Gastroesophageal sphincter (tissue), 4 donors: Measurements from ENCODE around the gene GIMAP7. TPM values are rescaled to one million over a fixed set of nuclear protein-coding genes. Genes with fewer than 3 reads are reported as not detected.

Experiments
- ATAC-seq: fragments of 150-250 bp; one replicate; pipeline ENCODE4 v1.9.1; 2016; ENCODE audit warnings: mild to moderate bottlenecking, moderate library complexity
- H3K27ac ChIP-seq, 4 donors: fragments of 200-600 bp; sonication (generic) in 3 of 4; 1 replicate in 3 of 4; 2 replicates in 1 of 4; pipeline ENCODE4 v1.5.1; 2016 to 2019
- H3K27me3 ChIP-seq: fragments of 200-600 bp; sonication (generic); one replicate; pipeline ENCODE4 v1.5.1; 2019
- H3K36me3 ChIP-seq, 2 donors: fragments of 200-600 bp; sonication (generic); one replicate each; pipeline ENCODE4 v1.5.1; 2019; ENCODE audit warnings: control low read depth in 1 of 2
- H3K4me1 ChIP-seq, 3 donors: fragments of 200-600 bp; sonication (generic); 1 replicate in 2 of 3; 2 replicates in 1 of 3; pipeline ENCODE4 v1.5.1; 2016 to 2019; ENCODE audit warnings: control low read depth in 2 of 3
- H3K4me3 ChIP-seq, 2 donors: fragments of 200-600 bp; sonication (generic); one replicate each; pipeline ENCODE4 v1.5.1; 2019; ENCODE audit warnings: mild to moderate bottlenecking in 1 of 2, moderate library complexity in 1 of 2
- H3K9me3 ChIP-seq, 3 donors: fragments of 200-600 bp; sonication (generic); one replicate each; pipeline ENCODE4 v1.5.1; 2017 to 2019; ENCODE audit warnings: control low read depth in 2 of 3
- EP300 ChIP-seq: sonication (generic); formaldehyde crosslinking; IDR thresholded peaks from one replicate; pipeline ENCODE4 v1.6.1; 2017; ENCODE audit warnings: antibody characterized with exemption, mild to moderate bottlenecking
- POLR2A ChIP-seq, 2 donors: fragments of 450-650 bp; IDR thresholded peaks; one replicate each; pipeline ENCODE4 v1.6.1; 2017; ENCODE audit warnings: antibody characterized with exemption in 2 of 2, mild to moderate bottlenecking in 2 of 2, moderate library complexity in 1 of 2
- POLR2AphosphoS5 ChIP-seq: sonication (generic); formaldehyde crosslinking; IDR thresholded peaks from one replicate; pipeline ENCODE4 v1.6.1; 2017; ENCODE audit warnings: antibody characterized with exemption
- WGBS, 2 donors: methylation state at CpG; one replicate each; pipeline ENCODE4 v1.1.5; 2018; ENCODE audit warnings: low coverage in 1 of 2; 5-methylcytosine and 5-hydroxymethylcytosine counted together
- total RNA-seq, 4 donors: library from RNA; depleted of rRNA; stranded (reverse); fragments of >200 nt; gene quantifications; one replicate each; pipeline ENCODE4 v1.1.0, GENCODE V29; 2016
- TF ChIP-seq, protein P1 (sequence below), 4 experiments: fragments of 200-600 bp in 2 of 4; fragments of 450-650 bp in 2 of 4; sonication (generic) in 1 of 4; IDR thresholded peaks; one replicate each; pipeline ENCODE4 v1.5.1; 2017 to 2019; ENCODE audit warnings: antibody characterized with exemption in 4 of 4, mild to moderate bottlenecking in 2 of 4, moderate library complexity in 2 of 4

The GIMAP7 gene
- total RNA-seq, 4 donors from 2014 or later, result 5.1 to 30.0 (median 17.8) TPM

DNA sequence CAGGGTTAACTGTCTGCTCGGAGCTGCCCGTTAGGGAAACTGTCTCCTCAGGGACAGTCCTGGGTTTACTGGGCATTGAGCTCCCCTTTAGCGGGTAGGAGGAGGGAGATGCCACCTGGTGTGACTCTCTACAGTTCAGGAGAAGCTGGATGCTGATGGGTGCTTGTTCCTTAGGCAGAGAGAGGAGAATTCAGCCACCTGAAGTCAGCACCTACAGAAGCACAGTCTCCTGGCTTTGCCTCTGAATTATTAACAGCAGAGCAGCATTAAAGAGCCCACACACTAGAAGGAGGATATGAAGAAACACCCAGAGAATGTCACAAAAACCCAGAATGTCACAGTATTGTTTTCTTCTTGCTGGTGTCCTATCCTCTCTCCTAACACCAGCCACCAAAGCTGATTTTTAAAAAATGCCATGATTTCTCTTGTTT lies 53.2 kb downstream of the GIMAP7 start:
- WGBS, 2 donors, result 17% methylated on average over 1 of the region's 3 CpGs; no CpG with 5 or more reads in 1 of the 2 donors
- no peaks in the 10 kb centered on the region for H3K4me1 ChIP-seq
- H3K9me3 ChIP-seq, result peaks cover 0 to 9% (median 0%) of the 10 kb centered on the region in 3 donors
- peak overlapping the region in 3 of 4 donors; percentile 51 to 66 (median 66) for H3K27ac ChIP-seq
- peak overlapping the region; percentile 23 to 48 for H3K4me3 ChIP-seq
- no peaks in the 10 kb centered on the region for H3K27me3 ChIP-seq
- peaks cover 0 to 23% of the 10 kb centered on the region in 2 donors for H3K36me3 ChIP-seq
- ATAC-seq, result no peak
- TF ChIP-seq POLR2AphosphoS5, result no peak
- TF ChIP-seq, protein P1, sequence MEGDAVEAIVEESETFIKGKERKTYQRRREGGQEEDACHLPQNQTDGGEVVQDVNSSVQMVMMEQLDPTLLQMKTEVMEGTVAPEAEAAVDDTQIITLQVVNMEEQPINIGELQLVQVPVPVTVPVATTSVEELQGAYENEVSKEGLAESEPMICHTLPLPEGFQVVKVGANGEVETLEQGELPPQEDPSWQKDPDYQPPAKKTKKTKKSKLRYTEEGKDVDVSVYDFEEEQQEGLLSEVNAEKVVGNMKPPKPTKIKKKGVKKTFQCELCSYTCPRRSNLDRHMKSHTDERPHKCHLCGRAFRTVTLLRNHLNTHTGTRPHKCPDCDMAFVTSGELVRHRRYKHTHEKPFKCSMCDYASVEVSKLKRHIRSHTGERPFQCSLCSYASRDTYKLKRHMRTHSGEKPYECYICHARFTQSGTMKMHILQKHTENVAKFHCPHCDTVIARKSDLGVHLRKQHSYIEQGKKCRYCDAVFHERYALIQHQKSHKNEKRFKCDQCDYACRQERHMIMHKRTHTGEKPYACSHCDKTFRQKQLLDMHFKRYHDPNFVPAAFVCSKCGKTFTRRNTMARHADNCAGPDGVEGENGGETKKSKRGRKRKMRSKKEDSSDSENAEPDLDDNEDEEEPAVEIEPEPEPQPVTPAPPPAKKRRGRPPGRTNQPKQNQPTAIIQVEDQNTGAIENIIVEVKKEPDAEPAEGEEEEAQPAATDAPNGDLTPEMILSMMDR (IDR thresholded peaks at IDR 0.05), result no peak
- no peak for TF ChIP-seq POLR2A (IDR thresholded peaks at IDR 0.05)
- no peak for TF ChIP-seq EP300

DNA sequence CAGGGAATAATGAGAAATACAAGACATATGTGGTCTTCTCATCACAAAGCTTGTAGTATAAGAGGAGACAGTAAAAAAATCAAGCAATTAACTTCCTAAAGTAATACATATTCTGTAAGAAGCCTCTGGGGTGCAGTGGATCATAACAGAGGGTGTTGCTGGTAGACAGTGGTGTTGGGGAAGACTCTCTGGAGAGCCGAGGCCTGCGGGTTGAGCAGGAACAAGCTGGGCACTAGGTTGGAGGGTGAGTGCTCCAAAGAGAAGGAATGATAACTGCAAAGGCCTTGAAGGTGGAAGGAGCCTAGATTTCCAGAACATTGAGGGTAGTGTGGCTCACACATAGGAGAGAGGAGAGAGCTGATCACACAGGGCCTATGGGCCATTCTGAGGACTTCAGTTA lies 54.0 kb downstream of the GIMAP7 start:
- TF ChIP-seq POLR2AphosphoS5 (no peak), EP300 (no peak), POLR2A (IDR thresholded peaks at IDR 0.05) (no peak)
- TF ChIP-seq, protein P1 (IDR thresholded peaks at IDR 0.05), result no peak
- peaks cover 0 to 9% (median 0%) of the 10 kb centered on the region in 3 donors for H3K9me3 ChIP-seq
- H3K36me3 ChIP-seq, result peaks cover 0 to 27% of the 10 kb centered on the region in 2 donors
- peak overlapping the region in 3 of 4 donors; percentile 24 to 66 (median 26) for H3K27ac ChIP-seq
- ATAC-seq, result no peak
- no peaks in the 10 kb centered on the region for H3K4me1 ChIP-seq
- 60 to 74% methylated on average over 2 of the region's 2 CpGs for WGBS, 2 donors
- H3K4me3 ChIP-seq, result peak overlapping the region in 1 of 2 donors; percentile 48
- no peaks in the 10 kb centered on the region for H3K27me3 ChIP-seq

DNA sequence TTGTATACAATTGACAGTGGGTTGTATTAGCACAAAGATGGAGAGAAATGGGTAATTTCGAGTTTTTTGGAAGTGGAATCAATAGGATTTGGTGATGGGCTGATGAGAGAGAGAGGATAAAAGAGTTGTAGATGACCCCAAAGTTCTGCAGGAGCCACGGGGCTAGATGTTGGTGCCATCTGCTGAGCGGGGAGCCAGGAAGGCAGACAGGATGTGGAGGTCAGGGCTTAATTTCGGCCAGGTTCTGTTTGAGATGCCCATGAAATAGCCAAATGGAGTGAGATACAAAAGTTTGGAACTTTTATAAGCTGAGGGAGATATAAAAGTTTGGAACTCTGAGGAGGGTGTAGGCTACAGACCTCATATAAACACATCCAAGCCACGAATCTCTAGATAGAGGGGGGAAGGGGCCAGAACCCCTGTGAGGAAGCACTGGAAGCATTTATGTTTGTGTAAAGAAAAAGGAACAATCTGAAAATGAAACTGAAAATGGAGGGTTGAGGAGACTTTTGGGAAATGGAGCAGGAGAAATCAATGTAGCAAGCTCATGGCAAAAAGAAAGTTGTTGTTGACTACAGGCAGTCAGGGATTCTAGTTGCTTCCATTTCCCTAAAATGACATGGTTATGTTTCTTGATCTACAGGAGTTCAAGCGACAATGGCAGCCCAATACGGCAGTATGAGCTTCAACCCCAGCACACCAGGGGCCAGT lies 54.7 kb downstream of the GIMAP7 start:
- H3K27ac ChIP-seq, result peak overlapping the region in 3 of 4 donors; percentile 31 to 66 (median 31)
- TF ChIP-seq POLR2AphosphoS5 (no peak), EP300 (no peak), POLR2A (IDR thresholded peaks at IDR 0.05) (no peak)
- TF ChIP-seq, protein P1 (IDR thresholded peaks at IDR 0.05), result no peak
- WGBS, 2 donors, result 41 to 45% methylated on average over 4 to 6 of the region's 7 CpGs
- no peaks in the 10 kb centered on the region for H3K4me1 ChIP-seq
- H3K4me3 ChIP-seq, result peak overlapping the region in 1 of 2 donors; percentile 48
- peaks cover 0 to 27% of the 10 kb centered on the region in 2 donors for H3K36me3 ChIP-seq
- peaks cover 0 to 9% (median 0%) of the 10 kb centered on the region in 3 donors for H3K9me3 ChIP-seq
- H3K27me3 ChIP-seq, result no peaks in the 10 kb centered on the region
- no peak for ATAC-seq

Other genes with a start within 250 kb of the GIMAP7 start
- gene LRRC61, start 191.5 kb upstream of the GIMAP7 start, total RNA-seq, result 10 to 100 TPM in 2 of 4 donors, 1 to 10 TPM in 2; 7.1 to 25.1 (median 14.0) TPM
- gene ACTR3C, start 191.3 kb upstream of the GIMAP7 start, total RNA-seq, result 1 to 10 TPM; 6.4 to 10.0 (median 8.1) TPM
- 100 to 1,000 TPM; 152 to 341 (median 157) TPM for gene RARRES2, start 173.2 kb upstream of the GIMAP7 start, total RNA-seq
- gene REPIN1, start 146.1 kb upstream of the GIMAP7 start, total RNA-seq, result 100 to 1,000 TPM in 2 of 4 donors, 10 to 100 TPM in 2; 72.7 to 132 (median 102) TPM
- 10 to 100 TPM in 2 of 4 donors, 1 to 10 TPM in 2; 5.3 to 12.5 (median 10.5) TPM for gene ZNF775, start 135.5 kb upstream of the GIMAP7 start, total RNA-seq
- 10 to 100 TPM in 3 of 4 donors, 1 to 10 TPM in 1; 6.1 to 19.1 (median 12.5) TPM for gene GIMAP8, start 64.2 kb upstream of the GIMAP7 start, total RNA-seq
- gene GIMAP4, start 52.5 kb downstream of the GIMAP7 start, total RNA-seq, result 10 to 100 TPM in 3 of 4 donors, 1 to 10 TPM in 1; 6.7 to 42.1 (median 26.1) TPM
- gene GIMAP6, start 117.5 kb downstream of the GIMAP7 start, total RNA-seq, result 10 to 100 TPM; 15.7 to 45.4 (median 34.4) TPM
- 10 to 100 TPM in 2 of 4 donors, 1 to 10 TPM in 2; 3.3 to 14.9 (median 9.7) TPM for gene GIMAP2, start 170.8 kb downstream of the GIMAP7 start, total RNA-seq
- gene GIMAP1, start 201.7 kb downstream of the GIMAP7 start, total RNA-seq, result 10 to 100 TPM in 1 of 4 donors, 1 to 10 TPM in 3; 4.2 to 14.3 (median 7.9) TPM
- 10 to 100 TPM; 16.8 to 43.3 (median 32.5) TPM for gene GIMAP5, start 222.5 kb downstream of the GIMAP7 start, total RNA-seq